Measurements from ENCODE around the gene TFR2. TPM values are rescaled to one million over a fixed set of nuclear protein-coding genes. Genes with fewer than 3 reads are reported as not detected.

TFR2 gene
- total RNA-seq, 1 donor from 2014 or later, result 21.2 TPM

DNA sequence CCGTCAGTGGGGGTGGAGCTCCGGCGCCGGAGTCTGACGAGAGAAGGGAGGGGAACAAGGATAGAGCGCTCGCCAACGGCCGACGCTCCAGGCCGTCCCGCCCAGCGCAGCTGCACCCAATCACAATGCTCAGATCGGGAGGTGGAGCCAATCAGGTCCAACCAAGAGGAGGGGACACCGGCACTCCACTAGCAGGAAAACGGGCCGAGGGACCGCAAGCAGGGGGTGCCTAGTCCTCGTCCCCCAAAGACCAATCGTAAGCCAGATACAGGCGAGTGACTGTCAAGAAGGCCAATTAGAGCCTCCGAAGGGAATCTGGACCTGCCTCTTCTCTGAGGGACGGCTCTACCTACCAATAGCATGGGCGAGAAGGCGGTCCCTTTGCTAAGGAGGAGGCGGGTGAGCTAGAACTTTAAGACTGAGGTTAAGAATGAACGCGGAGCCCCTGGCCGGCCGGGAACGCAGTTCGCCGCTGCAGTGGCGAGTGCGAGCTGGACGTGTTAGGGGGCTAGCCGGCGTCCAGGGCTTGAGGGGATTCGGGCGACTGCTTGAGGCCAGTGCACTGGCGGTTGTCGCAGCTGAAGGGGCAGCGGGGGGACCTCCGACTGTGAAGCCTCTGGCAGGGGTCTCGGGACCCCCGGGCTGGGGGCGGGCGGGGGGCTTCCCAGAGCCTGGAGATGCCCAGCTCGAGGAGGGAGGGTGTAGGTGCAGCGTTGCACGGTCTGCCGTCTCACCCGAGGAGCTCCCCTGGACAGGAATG, 54.9 kb downstream of the TFR2 start, which contains the start of gene FBXO24:
TSS of gene FBXO24 (plus strand) at position 63 of the 760 bp plus-strand sequence. CDS start at position 361, 298 bp downstream.
- H3K4me3 Mint-ChIP-seq, result peak within 1 kb of the TSS; percentile 91
- intact Hi-C loops (cut with micrococcal nuclease), result loop anchor here (1.0 to 10.0 kb wide), 12 partner anchors 19 to 462 kb away; partner anchors contain the start of genes AGFG2, GIGYF1, GNB2 and MBLAC1
- DNase-seq, result peak; percentile 100
- peak within 1 kb of the TSS; percentile 96 for H3K27ac Mint-ChIP-seq
- peaks cover 3% of the 10 kb centered on the region for H3K36me3 Mint-ChIP-seq (ENCODE audit: low read depth)
- peaks cover 30% of the 10 kb centered on the region for H3K4me1 Mint-ChIP-seq
- no peaks in the 10 kb centered on the region for H3K9me3 Mint-ChIP-seq
- H3K27me3 Mint-ChIP-seq, result peaks cover 6% of the 10 kb centered on the region

DNA sequence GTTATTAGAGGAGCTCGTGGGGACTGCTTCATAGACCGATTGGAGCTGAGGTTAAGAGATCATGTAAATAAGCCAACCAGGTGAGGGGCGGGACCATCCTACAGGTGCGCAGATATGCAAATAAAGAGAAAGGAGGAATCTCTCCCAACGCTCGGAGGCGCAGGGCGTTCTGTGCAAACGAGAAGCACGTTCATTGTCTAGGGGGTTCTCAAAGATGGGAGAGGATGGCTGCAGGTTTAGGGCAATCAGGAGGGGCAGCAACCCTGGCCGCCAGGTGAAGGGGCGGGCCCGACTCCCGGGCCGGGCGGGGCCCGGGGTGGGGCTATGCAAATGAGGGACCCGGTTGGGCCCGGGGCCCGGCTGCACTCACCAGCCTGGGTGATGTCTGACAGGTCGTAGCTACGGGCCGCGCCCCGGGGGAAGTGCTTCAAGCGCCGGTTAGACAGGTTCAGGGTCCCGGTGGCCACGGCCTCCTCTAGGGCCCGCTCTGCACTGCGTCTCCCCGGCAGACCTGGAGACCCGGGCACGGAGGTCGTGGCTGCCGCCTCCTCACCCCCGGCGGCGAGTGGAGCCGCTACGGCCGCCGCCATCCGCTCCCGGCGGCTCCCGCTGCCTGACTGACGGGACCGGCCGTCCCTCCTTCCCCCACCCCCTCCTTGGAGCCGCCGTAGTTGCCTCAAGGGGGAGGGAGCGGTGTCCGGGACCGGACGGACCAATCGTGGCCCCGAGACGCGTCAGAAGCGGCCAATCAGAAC, 55.7 kb downstream of the TFR2 start, which contains the start of gene LRCH4:
TSS of gene LRCH4 (minus strand) at position 619 of the 755 bp plus-strand sequence. CDS start at position 590, 29 bp downstream.
- H3K27me3 Mint-ChIP-seq, result peaks cover 6% of the 10 kb centered on the region
- H3K27ac Mint-ChIP-seq, result peak within 1 kb of the TSS; percentile 96
- intact Hi-C loops (cut with micrococcal nuclease), result loop anchor here (1.0 to 10.0 kb wide), 12 partner anchors 20 to 461 kb away; partner anchors contain the start of genes AGFG2, GIGYF1, GNB2 and MBLAC1
- peaks cover 30% of the 10 kb centered on the region for H3K4me1 Mint-ChIP-seq
- H3K36me3 Mint-ChIP-seq (ENCODE audit: low read depth), result peaks cover 3% of the 10 kb centered on the region
- peak within 1 kb of the TSS; percentile 91 for H3K4me3 Mint-ChIP-seq
- peak; percentile 92 for DNase-seq
- no peaks in the 10 kb centered on the region for H3K9me3 Mint-ChIP-seq

DNA sequence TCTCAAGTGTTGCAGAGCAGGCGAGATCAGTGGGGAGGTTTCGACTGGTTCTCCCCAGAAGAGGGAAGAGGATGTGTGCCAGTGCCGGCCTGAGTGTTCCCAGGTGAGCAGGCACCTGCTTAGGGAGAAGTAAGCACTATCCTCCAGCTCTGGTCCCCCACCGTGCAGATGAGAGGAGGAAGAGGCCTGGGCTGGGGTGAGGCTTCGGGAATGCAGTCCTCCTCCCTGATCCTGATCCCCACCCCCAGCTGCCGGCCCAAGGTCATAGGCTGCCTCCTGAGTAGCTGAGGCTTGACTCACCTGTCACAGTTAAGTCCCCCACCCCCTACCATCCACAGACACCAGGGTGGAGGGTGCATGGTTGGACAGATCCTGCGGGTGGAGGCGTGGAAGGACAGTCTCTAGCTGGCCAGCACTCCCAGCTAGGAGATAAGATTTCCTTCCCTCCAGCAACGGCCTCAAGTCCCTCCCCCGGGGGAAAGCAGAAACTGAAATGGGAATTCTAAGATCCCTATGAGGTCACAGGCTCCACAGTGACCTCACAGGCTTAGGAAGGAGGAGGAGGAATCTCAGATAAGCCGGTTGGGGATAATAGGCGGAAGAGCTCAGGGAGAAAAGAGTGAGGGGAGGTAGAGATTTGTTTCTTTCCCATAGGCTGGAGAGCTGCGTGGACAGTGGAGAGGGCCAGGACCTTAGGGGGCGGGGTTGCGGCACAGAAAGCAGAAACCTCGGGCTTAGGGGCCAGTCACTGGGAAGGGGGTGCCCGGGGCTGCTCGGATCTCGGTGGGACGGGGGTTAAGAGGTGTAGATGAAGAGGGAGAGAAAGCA, 56.5 kb downstream of the TFR2 start:
- Mint-ChIP-seq H3K27ac (peak overlapping the region; percentile 96), H3K36me3 (ENCODE audit: low read depth) (peaks cover 3% of the 10 kb centered on the region), H3K4me1 (peaks cover 30% of the 10 kb centered on the region), H3K9me3 (no peaks in the 10 kb centered on the region), H3K4me3 (peak overlapping the region; percentile 91), H3K27me3 (no peaks in the 10 kb centered on the region)
- intact Hi-C loops (cut with micrococcal nuclease), result loop anchor here (5.0 to 10.0 kb wide), 3 partner anchors 107 to 460 kb away; partner anchors contain the start of genes GIGYF1, MBLAC1 and SLC12A9
- DNase-seq, result peak; percentile 71

DNA sequence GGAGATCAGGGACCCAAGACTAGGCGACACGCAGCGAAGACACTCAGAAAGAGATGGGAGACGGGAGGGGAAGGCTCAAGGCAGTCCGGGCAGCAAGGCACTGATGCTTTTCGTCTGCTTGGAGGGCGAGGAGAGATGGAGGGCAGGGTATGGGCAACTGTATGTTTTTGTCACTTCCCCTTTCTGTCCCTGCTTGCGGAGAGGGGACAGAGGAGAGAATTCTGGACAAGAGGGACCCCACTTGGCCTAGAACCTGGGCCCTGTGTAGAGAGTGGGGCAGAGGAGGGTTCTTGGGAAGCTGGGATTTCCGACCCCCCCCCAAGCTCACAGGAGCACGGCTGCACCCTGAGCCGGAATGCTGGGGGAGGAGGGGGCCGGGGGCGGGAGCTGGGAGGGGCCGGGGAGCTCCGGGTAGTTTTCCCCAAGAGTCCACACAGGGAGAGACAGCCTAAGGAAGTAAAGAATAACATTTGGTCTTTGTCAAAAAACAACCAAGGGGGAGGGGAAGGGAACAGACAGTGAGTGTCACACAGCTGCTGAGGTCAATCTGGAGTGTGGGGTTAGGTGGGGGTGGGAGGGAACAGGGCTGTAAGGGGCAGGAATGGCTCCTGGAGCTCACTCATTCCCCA, 57.2 kb downstream of the TFR2 start:
- Mint-ChIP-seq H3K9me3 (no peaks in the 10 kb centered on the region), H3K4me3 (peak overlapping the region; percentile 91), H3K36me3 (ENCODE audit: low read depth) (peaks cover 7% of the 10 kb centered on the region), H3K27me3 (no peaks in the 10 kb centered on the region), H3K4me1 (peaks cover 30% of the 10 kb centered on the region), H3K27ac (peak overlapping the region; percentile 96)
- intact Hi-C loops (cut with micrococcal nuclease), result loop anchor here (10.0 kb wide), 1 partner anchor 459 kb away; the partner anchor contains the start of gene MBLAC1
- no peak for DNase-seq

DNA sequence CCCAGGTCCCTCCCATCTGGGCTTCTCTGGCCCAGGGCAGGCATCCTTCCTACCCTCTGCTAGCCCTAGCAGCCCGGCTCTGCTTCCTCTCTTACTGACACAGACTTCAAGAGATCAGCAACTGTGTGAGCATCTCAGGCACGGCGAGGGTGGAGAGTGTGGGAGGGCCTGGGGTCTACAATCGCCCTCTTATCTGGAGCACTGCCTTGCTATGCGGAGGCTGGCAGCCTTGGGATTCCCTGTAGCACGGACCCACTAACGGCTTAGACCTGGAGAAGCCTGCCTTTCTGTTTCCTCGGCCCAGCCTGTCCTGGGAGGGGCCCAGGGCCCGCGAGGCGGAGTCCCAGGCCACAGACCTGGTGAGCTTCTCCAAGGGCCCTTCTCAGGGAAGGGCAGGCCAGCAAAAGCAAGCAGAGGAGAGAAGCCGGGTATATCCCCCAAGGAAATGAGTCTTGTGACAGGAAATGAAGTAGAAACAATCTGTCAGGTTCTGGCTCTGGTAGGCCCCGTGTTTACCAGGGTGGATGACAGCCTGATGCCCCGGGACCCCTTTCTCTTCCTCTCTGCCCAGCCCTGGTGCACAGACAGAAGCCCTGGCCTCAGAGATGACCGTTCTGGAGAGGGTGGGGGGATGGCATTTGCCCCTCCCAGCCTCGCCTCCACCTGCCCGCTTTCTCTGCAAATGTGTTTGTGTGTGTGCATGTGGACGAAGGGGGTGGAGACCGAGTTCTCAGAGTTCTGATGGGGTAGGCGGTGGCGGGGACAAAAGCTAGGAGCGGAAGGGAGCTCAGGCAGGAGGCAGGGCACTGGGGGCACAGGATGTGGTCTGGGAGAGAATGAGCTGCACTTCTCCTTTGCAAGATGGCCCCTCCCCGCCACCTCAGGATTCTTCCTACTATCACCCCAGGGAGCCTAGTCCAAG, 58.0 kb downstream of the TFR2 start:
- Mint-ChIP-seq H3K9me3 (no peaks in the 10 kb centered on the region), H3K27ac (peak overlapping the region; percentile 96), H3K4me1 (peaks cover 30% of the 10 kb centered on the region), H3K36me3 (ENCODE audit: low read depth) (peaks cover 11% of the 10 kb centered on the region), H3K4me3 (peak overlapping the region; percentile 91), H3K27me3 (no peaks in the 10 kb centered on the region)
- intact Hi-C loops (cut with micrococcal nuclease), result loop anchor here (1.0 to 10.0 kb wide), 3 partner anchors 15 to 459 kb away; partner anchors contain the start of genes MBLAC1 and TSC22D4
- peak; percentile 93 for DNase-seq

DNA sequence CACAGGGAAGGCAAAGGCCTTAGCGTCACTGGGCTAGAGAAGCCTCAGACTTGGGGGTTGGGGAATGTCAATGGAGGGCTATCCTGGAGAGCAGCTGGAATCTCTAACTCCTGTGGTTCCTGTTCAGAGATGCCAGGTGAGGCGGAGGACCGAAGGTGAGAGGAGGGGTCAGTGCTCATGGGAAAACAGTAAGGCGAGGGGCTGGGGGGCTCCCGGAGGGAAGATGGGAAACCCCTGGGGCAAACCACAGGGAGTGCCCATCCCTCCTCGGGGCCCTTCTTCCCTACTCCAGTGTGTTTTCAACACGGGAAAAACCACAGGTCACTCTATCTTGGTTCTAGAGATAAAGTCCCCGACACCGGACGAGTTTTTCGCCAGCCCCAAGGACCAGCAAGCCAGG, 58.7 kb downstream of the TFR2 start:
- Mint-ChIP-seq H3K9me3 (no peaks in the 10 kb centered on the region), H3K4me1 (peaks cover 28% of the 10 kb centered on the region), H3K4me3 (peak overlapping the region; percentile 91), H3K36me3 (ENCODE audit: low read depth) (peaks cover 18% of the 10 kb centered on the region), H3K27ac (peak overlapping the region; percentile 96), H3K27me3 (no peaks in the 10 kb centered on the region)
- intact Hi-C loops (cut with micrococcal nuclease), result loop anchor here (1.0 to 10.0 kb wide), 3 partner anchors 14 to 458 kb away; partner anchors contain the start of genes MBLAC1 and TSC22D4
- DNase-seq, result no peak

DNA sequence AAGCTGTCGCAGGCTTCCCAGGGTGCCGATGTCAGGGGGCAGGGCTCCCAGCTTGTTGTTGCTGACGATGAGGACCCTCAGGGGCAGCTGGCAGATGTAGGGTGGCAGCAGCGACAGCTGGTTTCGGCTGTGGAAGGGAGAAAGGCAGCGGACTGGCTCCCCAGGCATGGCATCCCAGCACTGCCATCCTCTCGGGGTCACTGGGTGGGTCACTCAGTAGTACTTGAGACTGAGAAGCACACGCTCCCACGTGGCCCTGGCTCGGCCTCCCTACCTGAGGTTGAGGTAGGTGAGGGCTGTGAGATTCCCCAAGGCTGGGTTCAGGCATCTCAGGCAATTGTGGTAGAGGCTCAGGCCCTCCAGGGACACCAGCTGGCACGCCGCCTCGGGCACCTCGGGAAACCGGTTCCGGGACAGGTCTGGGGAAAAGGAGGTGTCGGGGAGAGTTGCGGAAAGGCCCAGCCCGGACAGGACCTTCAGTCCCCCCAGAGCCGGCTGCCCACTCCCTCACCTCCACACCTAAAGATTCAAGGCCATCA, 59.2 kb downstream of the TFR2 start:
- no peak for DNase-seq
- intact Hi-C loops (cut with micrococcal nuclease), result loop anchor here (2.0 to 10.0 kb wide), 2 partner anchors 13 to 457 kb away; partner anchors contain the start of gene MBLAC1
- Mint-ChIP-seq H3K9me3 (no peaks in the 10 kb centered on the region), H3K4me3 (peak overlapping the region; percentile 91), H3K36me3 (ENCODE audit: low read depth) (peaks cover 21% of the 10 kb centered on the region), H3K27me3 (no peaks in the 10 kb centered on the region), H3K4me1 (peaks cover 28% of the 10 kb centered on the region), H3K27ac (peak overlapping the region; percentile 96)

DNA sequence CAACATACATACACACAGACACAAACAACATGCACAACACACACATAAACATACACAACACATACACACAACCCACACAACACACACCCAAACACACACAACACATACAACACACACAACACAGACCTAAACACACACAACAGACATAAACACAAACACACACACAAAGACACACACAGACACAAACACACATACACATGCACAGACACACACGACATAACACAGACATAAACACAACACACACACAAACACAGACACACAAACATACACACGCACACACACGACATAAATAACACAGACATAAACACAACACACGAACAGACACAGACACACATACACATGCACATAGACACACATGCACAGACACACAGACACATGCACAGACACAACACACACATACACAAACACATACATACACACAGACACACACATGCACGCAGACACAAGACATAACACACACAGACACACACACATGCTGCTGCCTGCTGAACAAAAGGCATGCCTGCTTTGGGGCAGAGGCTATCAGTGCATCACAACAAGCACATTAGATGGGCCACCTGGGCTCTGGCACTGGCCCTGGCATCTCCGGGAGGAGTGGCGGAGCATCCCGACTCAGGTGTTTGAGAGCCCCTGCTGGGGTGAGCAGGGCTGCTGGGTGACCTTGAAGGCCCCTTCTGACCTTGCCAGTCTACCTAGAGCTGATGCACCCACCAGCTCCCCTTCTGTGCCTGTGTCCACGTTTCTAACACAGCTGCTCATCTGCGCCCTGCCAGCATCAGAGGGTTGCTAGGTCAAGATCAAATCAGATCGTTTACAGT, 60.7 kb downstream of the TFR2 start:
- intact Hi-C loops (cut with micrococcal nuclease), result loop anchor here (10.0 kb wide), 1 partner anchor 456 kb away; the partner anchor contains the start of gene MBLAC1
- Mint-ChIP-seq H3K9me3 (no peaks in the 10 kb centered on the region), H3K36me3 (ENCODE audit: low read depth) (peaks cover 25% of the 10 kb centered on the region), H3K27me3 (no peaks in the 10 kb centered on the region), H3K4me3 (no peak overlapping the region), H3K27ac (no peak overlapping the region), H3K4me1 (peaks cover 25% of the 10 kb centered on the region)
- DNase-seq, result no peak

DNA sequence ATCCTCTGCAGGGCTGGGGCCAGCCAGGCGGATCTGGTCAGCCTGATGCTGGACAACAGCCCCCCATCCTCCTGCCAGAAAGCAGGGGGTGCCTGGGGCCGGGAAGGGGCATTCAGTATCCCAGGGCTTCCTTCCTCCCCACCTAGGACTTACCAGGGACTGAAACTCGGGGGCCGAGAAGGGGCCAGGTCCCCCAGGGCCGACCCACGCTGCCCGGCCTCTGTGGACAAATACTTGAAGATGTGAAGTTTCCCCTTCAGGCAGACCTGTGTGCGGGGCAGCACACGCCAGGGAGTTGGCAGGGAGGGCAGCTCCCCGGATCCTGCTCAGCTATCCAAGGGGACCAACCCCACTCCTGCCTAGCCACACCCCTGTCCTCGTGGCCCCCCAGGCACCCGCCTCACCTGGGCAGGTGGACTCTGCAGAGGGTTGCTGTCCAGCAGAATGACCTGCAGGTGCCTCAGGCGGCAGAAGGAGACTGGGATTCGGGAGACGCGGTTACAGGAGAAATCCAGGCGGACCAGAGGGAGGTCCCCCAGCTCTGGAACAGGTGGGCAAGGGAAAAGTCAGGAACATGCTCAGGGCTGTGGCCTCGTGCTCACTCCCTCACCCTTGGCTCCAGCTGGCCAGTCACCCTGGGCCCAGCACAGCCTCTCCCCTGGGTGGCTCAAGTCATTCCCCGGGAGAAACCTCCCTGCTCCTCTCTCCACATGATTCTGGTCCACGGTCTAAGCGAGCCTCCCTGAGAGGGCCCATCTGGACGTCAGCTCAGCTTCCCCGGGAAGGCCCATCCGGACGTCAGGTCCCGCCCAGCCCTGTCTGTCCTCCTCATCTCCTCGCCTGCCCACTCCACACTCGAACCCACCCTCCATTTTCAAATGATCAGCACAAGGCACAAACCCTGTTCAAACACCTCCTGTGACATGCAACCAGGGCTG, 62.8 kb downstream of the TFR2 start:
- H3K27ac Mint-ChIP-seq, result no peak overlapping the region
- no peak for DNase-seq
- peaks cover 8% of the 10 kb centered on the region for H3K4me1 Mint-ChIP-seq
- no peak overlapping the region for H3K4me3 Mint-ChIP-seq
- H3K27me3 Mint-ChIP-seq, result no peaks in the 10 kb centered on the region
- no peaks in the 10 kb centered on the region for H3K9me3 Mint-ChIP-seq
- H3K36me3 Mint-ChIP-seq (ENCODE audit: low read depth), result peaks cover 35% of the 10 kb centered on the region
- intact Hi-C loops (cut with micrococcal nuclease), result no loop called here

DNA sequence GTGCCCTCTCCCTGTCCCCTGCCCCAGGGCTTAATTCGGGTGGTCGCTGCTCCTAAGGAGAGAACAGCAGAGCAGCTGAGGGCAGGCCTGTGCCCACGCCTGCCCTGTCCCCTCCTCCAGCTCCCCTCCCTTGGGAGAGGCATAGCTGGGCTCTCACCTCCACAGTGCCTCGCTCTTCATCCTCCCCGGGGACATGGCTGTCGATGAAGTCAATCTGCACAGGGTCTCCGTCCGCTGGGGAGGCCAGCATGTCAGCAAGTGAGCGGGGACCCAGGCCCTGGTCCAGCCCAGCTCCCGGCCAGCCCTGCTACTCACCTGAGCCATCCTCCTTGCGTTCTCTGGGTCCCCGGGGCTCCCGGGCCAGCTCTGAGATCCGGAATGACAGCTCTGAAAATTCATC, 63.8 kb downstream of the TFR2 start:
- peaks cover under 1% of the 10 kb centered on the region for H3K4me1 Mint-ChIP-seq
- H3K9me3 Mint-ChIP-seq, result no peaks in the 10 kb centered on the region
- H3K4me3 Mint-ChIP-seq, result no peak overlapping the region
- no peaks in the 10 kb centered on the region for H3K27me3 Mint-ChIP-seq
- no peak for DNase-seq
- no peak overlapping the region for H3K27ac Mint-ChIP-seq
- H3K36me3 Mint-ChIP-seq (ENCODE audit: low read depth), result peaks cover 35% of the 10 kb centered on the region
- intact Hi-C loops (cut with micrococcal nuclease), result no loop called here
